Measurements from ENCODE around the gene AFF3.

DNA sequence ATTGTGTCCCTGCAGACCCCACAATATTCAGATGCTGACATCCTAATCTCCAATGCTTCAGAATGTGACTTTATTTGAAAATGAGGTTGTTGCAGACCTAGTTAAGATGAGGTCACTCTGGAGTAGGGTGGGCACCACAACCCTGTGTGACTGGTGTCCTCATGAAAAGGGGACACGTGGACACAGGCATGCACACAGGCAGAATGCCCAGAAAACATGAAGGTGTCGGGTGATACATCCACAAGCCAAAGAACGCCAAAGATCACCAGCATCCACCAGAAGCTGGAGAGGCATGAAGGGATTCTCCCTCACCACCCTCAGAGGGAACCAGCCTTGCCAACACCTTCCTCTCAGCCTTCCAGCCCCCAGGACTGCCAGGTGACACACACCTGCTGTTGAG is 69.3 kb downstream of the AFF3 start:
- TF ChIP-seq CTCF (conservative IDR thresholded peaks at IDR 0.05 in 1 of 2, IDR thresholded peaks at IDR 0.05 in 1 of 2; ENCODE audit: low read depth in 1 of 2, low read length in 2 of 2) (no peak), EZH2 (IDR thresholded peaks at IDR 0.05; ENCODE audit: low read length, missing control alignments) (no peak)

Measured in fibroblast of lung (primary cell).